Mesenchymal stem cell (in vitro differentiated cells and primary cell): Measurements from ENCODE around the gene NPBWR2.

Experiments
- DNase-seq: peaks from one replicate; pipeline ENCODE4 v3.0.0-alpha.2; 2013
- H2AFZ ChIP-seq: one replicate; pipeline ENCODE4 v1.6.1; 2013; ENCODE audit warnings: low read depth, mild to moderate bottlenecking, control low read depth, inconsistent platforms, low read length, moderate library complexity
- H2AK5ac ChIP-seq: 2 replicates; pipeline ENCODE4 v1.6.1; 2013; ENCODE audit warnings: low read length, moderate library complexity, mild to moderate bottlenecking, inconsistent platforms; ENCODE audit not compliant: severe bottlenecking
- H2BK120ac ChIP-seq: one replicate; pipeline ENCODE4 v1.6.1; 2013; ENCODE audit warnings: low read depth, mild to moderate bottlenecking, inconsistent platforms, low read length, moderate library complexity
- H2BK12ac ChIP-seq, 2 experiments: one replicate each; pipeline ENCODE4 v1.6.1; 2013; ENCODE audit warnings: inconsistent platforms in 2 of 2, low read length in 2 of 2, mild to moderate bottlenecking in 2 of 2, moderate library complexity in 2 of 2, control low read depth in 1 of 2
- H2BK15ac ChIP-seq: one replicate; pipeline ENCODE4 v1.6.1; 2013; ENCODE audit warnings: mild to moderate bottlenecking, low read depth, inconsistent platforms; ENCODE audit not compliant: poor library complexity, severe bottlenecking
- H2BK5ac ChIP-seq: 2 replicates; pipeline ENCODE4 v1.6.1; 2013; ENCODE audit warnings: low read depth, mild to moderate bottlenecking, low read length, control low read depth, inconsistent platforms; ENCODE audit not compliant: poor library complexity, severe bottlenecking
- H3K14ac ChIP-seq, 2 experiments: one replicate each; pipeline ENCODE4 v1.6.1; 2013; ENCODE audit warnings: inconsistent platforms in 2 of 2, low read length in 2 of 2, control low read depth in 1 of 2, mild to moderate bottlenecking in 1 of 2, moderate library complexity in 1 of 2
- H3K18ac ChIP-seq, 2 experiments: one replicate each; pipeline ENCODE4 v1.6.1; 2013; ENCODE audit warnings: inconsistent platforms in 2 of 2, low read length in 2 of 2, control low read depth in 1 of 2, low read depth in 1 of 2, mild to moderate bottlenecking in 1 of 2
- H3K23ac ChIP-seq, 2 experiments: one replicate each; pipeline ENCODE4 v1.6.1; 2013; ENCODE audit warnings: inconsistent platforms in 2 of 2, low read length in 2 of 2, mild to moderate bottlenecking in 2 of 2, moderate library complexity in 2 of 2, control low read depth in 1 of 2
- H3K27ac ChIP-seq: 2 replicates; pipeline ENCODE4 v1.5.1; 2013; ENCODE audit warnings: mild to moderate bottlenecking, moderate library complexity, low read length, control low read depth, inconsistent platforms; ENCODE audit not compliant: poor library complexity, severe bottlenecking
- H3K27me3 ChIP-seq, 2 experiments: 2 replicates each; pipeline versions ENCODE4 v1.6.1 to v1.7.0; 2013; ENCODE audit warnings: low read length in 2 of 2, mild to moderate bottlenecking in 2 of 2, moderate library complexity in 2 of 2, control low read depth in 1 of 2, inconsistent platforms in 1 of 2; ENCODE audit not compliant: control insufficient read depth in 1 of 2, insufficient read depth in 1 of 2
- H3K36me3 ChIP-seq, 2 experiments: 2 replicates each; pipeline versions ENCODE4 v1.6.1 to v1.7.0; 2013; ENCODE audit warnings: low read length in 2 of 2, control low read depth in 1 of 2, inconsistent platforms in 1 of 2, low read depth in 1 of 2, mild to moderate bottlenecking in 1 of 2; ENCODE audit not compliant: insufficient read depth in 2 of 2, control insufficient read depth in 1 of 2
- H3K4ac ChIP-seq, 2 experiments: one replicate each; pipeline ENCODE4 v1.6.1; 2013; ENCODE audit warnings: inconsistent platforms in 2 of 2, low read length in 2 of 2, mild to moderate bottlenecking in 2 of 2, moderate library complexity in 2 of 2, control low read depth in 1 of 2, low read depth in 1 of 2
- H3K4me1 ChIP-seq: 2 replicates; pipeline ENCODE4 v1.6.1; 2013; ENCODE audit warnings: low read depth, low read length, control low read depth; ENCODE audit not compliant: control insufficient read depth, insufficient read depth
- H3K4me2 ChIP-seq: 2 replicates; pipeline ENCODE4 v1.6.1; 2013; ENCODE audit warnings: low read length, mild to moderate bottlenecking, inconsistent platforms; ENCODE audit not compliant: poor library complexity, severe bottlenecking
- H3K4me3 ChIP-seq, 2 experiments: 2 replicates each; pipeline versions ENCODE4 v1.5.1 to v1.7.0; 2013; ENCODE audit warnings: low read length in 2 of 2, mild to moderate bottlenecking in 2 of 2, control low read depth in 1 of 2, low read depth in 1 of 2; ENCODE audit not compliant: insufficient read depth in 1 of 2
- H3K79me1 ChIP-seq: replicated peaks from 2 replicates; pipeline ENCODE4 v1.6.1; 2013; ENCODE audit warnings: mild to moderate bottlenecking, control low read depth, low read length, inconsistent platforms; ENCODE audit not compliant: poor library complexity, severe bottlenecking
- H3K9ac ChIP-seq: 2 replicates; pipeline ENCODE4 v1.7.0; 2013; ENCODE audit warnings: mild to moderate bottlenecking, low read length, moderate library complexity
- H3K9me3 ChIP-seq: 2 replicates; pipeline ENCODE4 v1.7.0; 2013; ENCODE audit warnings: mild to moderate bottlenecking, low read length; ENCODE audit not compliant: control insufficient read depth
- H4K8ac ChIP-seq: one replicate; pipeline ENCODE4 v1.6.1; 2013; ENCODE audit warnings: inconsistent platforms, mild to moderate bottlenecking, low read length, moderate library complexity
- H4K91ac ChIP-seq: one replicate; pipeline ENCODE4 v1.6.1; 2013; ENCODE audit warnings: mild to moderate bottlenecking, low read length, inconsistent platforms
- WGBS: methylation state at CpG from one replicate; pipeline ENCODE4 v1.1.7; 2013; ENCODE audit warnings: mixed read lengths; 5-methylcytosine and 5-hydroxymethylcytosine counted together

Gene NPBWR2

DNA sequence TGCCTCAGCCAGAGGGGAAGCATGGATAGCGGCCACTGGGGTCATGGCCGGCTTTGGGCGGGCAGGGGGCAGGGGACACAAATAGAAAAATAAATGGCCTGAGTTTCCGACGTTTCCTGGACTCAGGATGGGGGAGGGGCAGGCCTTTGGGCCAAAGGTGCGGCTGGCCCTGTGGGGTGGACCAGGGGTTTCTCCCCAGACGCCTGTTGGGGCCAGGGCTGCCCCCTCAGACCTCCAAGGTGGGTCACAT lies 50.8 kb downstream of the NPBWR2 start:
- Histone ChIP-seq H3K9me3 (no peaks in the 10 kb centered on the region), H3K18ac (no peak overlapping the region), H2AFZ (no peak overlapping the region), H4K91ac (no peak overlapping the region), H3K4me2 (no peak overlapping the region), H2BK5ac (no peak overlapping the region), H2BK120ac (peak overlapping the region; percentile 4), H3K14ac (no peak overlapping the region), H3K79me1 (no peaks in the 10 kb centered on the region), H3K4ac (no peak overlapping the region), H3K4me1 (peaks cover 45% of the 10 kb centered on the region), H2BK15ac (peak overlapping the region; percentile 17), H3K4me3 (no peak overlapping the region), H3K36me3 (no peaks in the 10 kb centered on the region), H3K9ac (no peak overlapping the region), H2AK5ac (no peak overlapping the region), H3K23ac (no peak overlapping the region), H4K8ac (no peak overlapping the region), H3K27ac (no peak overlapping the region), H2BK12ac (peak overlapping the region in 1 of 2 experiments; percentile 26), H3K27me3 (peaks cover 12 to 68% of the 10 kb centered on the region in 2 experiments)
- 58% methylated on average over 7 of the region's 7 CpGs for WGBS
- no peak for DNase-seq

GRCh38 chr20:64055893-64056638 lies 51.3 kb downstream of the NPBWR2 start:
- no peaks in the 10 kb centered on the region for H3K36me3 ChIP-seq
- H3K9ac ChIP-seq, result no peak overlapping the region
- DNase-seq, result peak; percentile 49
- H3K9me3 ChIP-seq, result no peaks in the 10 kb centered on the region
- H2AK5ac ChIP-seq, result no peak overlapping the region
- H3K79me1 ChIP-seq, result no peaks in the 10 kb centered on the region
- peak overlapping the region; percentile 17 to 73 for H3K4ac ChIP-seq
- peak overlapping the region; percentile 17 for H2BK15ac ChIP-seq
- peak overlapping the region; percentile 28 to 55 for H3K18ac ChIP-seq
- 63% methylated on average over 22 of the region's 22 CpGs for WGBS
- no peak overlapping the region for H2BK5ac ChIP-seq
- H3K23ac ChIP-seq, result no peak overlapping the region
- H4K91ac ChIP-seq, result peak overlapping the region; percentile 62
- peak overlapping the region; percentile 87 for H4K8ac ChIP-seq
- H3K27ac ChIP-seq, result no peak overlapping the region
- H3K14ac ChIP-seq, result peak overlapping the region in 1 of 2 experiments; percentile 68
- H3K4me2 ChIP-seq, result no peak overlapping the region
- H2BK120ac ChIP-seq, result peak overlapping the region; percentile 77
- H2BK12ac ChIP-seq, result peak overlapping the region; percentile 14 to 38
- peaks cover 15 to 73% of the 10 kb centered on the region in 2 experiments for H3K27me3 ChIP-seq
- H2AFZ ChIP-seq, result no peak overlapping the region
- peaks cover 45% of the 10 kb centered on the region for H3K4me1 ChIP-seq
- no peak overlapping the region for H3K4me3 ChIP-seq

GRCh38 chr20:64055396-64055892 lies 51.9 kb downstream of the NPBWR2 start:
- Histone ChIP-seq H3K79me1 (no peaks in the 10 kb centered on the region), H3K4me3 (no peak overlapping the region), H2BK15ac (no peak overlapping the region), H2BK12ac (peak overlapping the region; percentile 14 to 38), H3K23ac (no peak overlapping the region), H3K27me3 (peaks cover 21 to 79% of the 10 kb centered on the region in 2 experiments), H4K8ac (peak overlapping the region; percentile 87), H3K4me2 (no peak overlapping the region), H2AK5ac (peak overlapping the region; percentile 53), H3K4me1 (peaks cover 45% of the 10 kb centered on the region), H4K91ac (peak overlapping the region; percentile 14), H3K14ac (no peak overlapping the region), H3K4ac (peak overlapping the region; percentile 73 to 74), H2AFZ (no peak overlapping the region), H2BK5ac (peak overlapping the region; percentile 10), H2BK120ac (peak overlapping the region; percentile 77), H3K18ac (peak overlapping the region; percentile 34 to 48), H3K9me3 (no peaks in the 10 kb centered on the region), H3K36me3 (no peaks in the 10 kb centered on the region), H3K9ac (no peak overlapping the region), H3K27ac (no peak overlapping the region)
- WGBS, result 89% methylated on average over 9 of the region's 9 CpGs
- DNase-seq, result no peak

- peak; percentile 57 for DNase-seq
- Histone ChIP-seq H3K79me1 (no peaks in the 10 kb centered on the region), H4K8ac (peak overlapping the region; percentile 93), H3K4me3 (no peak overlapping the region), H3K4me1 (peaks cover 53% of the 10 kb centered on the region), H3K27me3 (peaks cover 30 to 81% of the 10 kb centered on the region in 2 experiments), H3K4me2 (no peak overlapping the region), H3K9ac (no peak overlapping the region), H3K23ac (peak overlapping the region in 1 of 2 experiments; percentile 51), H2AK5ac (peak overlapping the region; percentile 39), H3K18ac (peak overlapping the region; percentile 76 to 78), H2BK15ac (peak overlapping the region; percentile 82), H2AFZ (peak overlapping the region; percentile 57), H4K91ac (peak overlapping the region; percentile 93), H2BK5ac (no peak overlapping the region), H2BK12ac (peak overlapping the region; percentile 59 to 92), H3K9me3 (no peaks in the 10 kb centered on the region), H3K27ac (no peak overlapping the region), H3K36me3 (no peaks in the 10 kb centered on the region), H3K4ac (peak overlapping the region; percentile 47 to 62), H3K14ac (peak overlapping the region in 1 of 2 experiments; percentile 76), H2BK120ac (peak overlapping the region; percentile 73)
- 31% methylated on average over 17 of the region's 17 CpGs for WGBS
Measured at GRCh38 chr20:64053841-64054661, 53.3 kb downstream of the NPBWR2 start.
